ENCODE data around the gene ANKRD52.

ANKRD52 gene

GRCh38 chr12:56241424-56242303, 16.5 kb downstream of the ANKRD52 start:
- no peak for DNase-seq (ENCODE audit: low read depth in 2 of 2)

- DNase-seq (ENCODE audit: low read depth in 2 of 2), result no peak
These were observed 20.6 kb downstream of the ANKRD52 start for GRCh38 chr12:56237552-56237951.

- no peak for DNase-seq (ENCODE audit: low read depth in 2 of 2)
These were observed 21.2 kb downstream of the ANKRD52 start for GRCh38 chr12:56236985-56237384.

- DNase-seq (ENCODE audit: low read depth in 2 of 2), result no peak
These were observed 22.1 kb downstream of the ANKRD52 start for GRCh38 chr12:56236091-56236490.

GRCh38 chr12:56234746-56235436, 23.3 kb downstream of the ANKRD52 start:
- DNase-seq (ENCODE audit: low read depth in 2 of 2), result no peak

GRCh38 chr12:56231184-56231582, 27.0 kb downstream of the ANKRD52 start:
- no peak for DNase-seq (ENCODE audit: low read depth in 2 of 2)

GRCh38 chr12:56230432-56231183, 27.6 kb downstream of the ANKRD52 start:
- DNase-seq (ENCODE audit: low read depth in 2 of 2), result no peak

GRCh38 chr12:56229916-56230431, 28.2 kb downstream of the ANKRD52 start, which contains the start of gene SLC39A5:
Gene SLC39A5, plus strand, starts transcription at chr12:56230051. Its CDS starts 1,224 bp downstream, at chr12:56231275.
- no peak for DNase-seq (ENCODE audit: low read depth in 2 of 2)

GRCh38 chr12:56229082-56229481, 29.1 kb downstream of the ANKRD52 start:
- no peak for DNase-seq (ENCODE audit: low read depth in 2 of 2)

GRCh38 chr12:56224954-56225353, 33.2 kb downstream of the ANKRD52 start:
- DNase-seq (ENCODE audit: low read depth in 2 of 2), result no peak

GRCh38 chr12:56224102-56224701, 34.0 kb downstream of the ANKRD52 start, which contains the start of gene NABP2:
Gene NABP2, plus strand, starts transcription at chr12:56224342. Its CDS starts 515 bp downstream, at chr12:56224857.
- DNase-seq (ENCODE audit: low read depth in 2 of 2), result peak; percentile 85 to 87

- DNase-seq (ENCODE audit: low read depth in 2 of 2), result no peak
These were observed 34.5 kb downstream of the ANKRD52 start for GRCh38 chr12:56223571-56224101.

- DNase-seq (ENCODE audit: low read depth in 2 of 2), result no peak
These were observed 35.7 kb downstream of the ANKRD52 start for GRCh38 chr12:56222531-56222895.

- peak; percentile 82 to 84 for DNase-seq (ENCODE audit: low read depth in 2 of 2)
These were observed 36.2 kb downstream of the ANKRD52 start, which contains the start of gene RNF41 for GRCh38 chr12:56221757-56222530. Gene RNF41, minus strand, starts transcription at chr12:56221922. Its CDS starts 7,875 bp downstream, at chr12:56214047.

GRCh38 chr12:56221232-56221756, 36.9 kb downstream of the ANKRD52 start:
- DNase-seq (ENCODE audit: low read depth in 2 of 2), result no peak

GRCh38 chr12:56220611-56221231, 37.5 kb downstream of the ANKRD52 start:
- no peak for DNase-seq (ENCODE audit: low read depth in 2 of 2)

- no peak for DNase-seq (ENCODE audit: low read depth in 2 of 2)
These were observed 38.3 kb downstream of the ANKRD52 start for GRCh38 chr12:56219840-56220239.

GRCh38 chr12:56216461-56216860, 41.7 kb downstream of the ANKRD52 start:
- no peak for DNase-seq (ENCODE audit: low read depth in 2 of 2)

- DNase-seq (ENCODE audit: low read depth in 2 of 2), result no peak
These were observed 44.3 kb downstream of the ANKRD52 start for GRCh38 chr12:56213878-56214277.

- DNase-seq (ENCODE audit: low read depth in 2 of 2), result no peak
These were observed 45.8 kb downstream of the ANKRD52 start for GRCh38 chr12:56212361-56212760.
